EH (cell line): ENCODE results near the gene NUDT6.
"Not testable (repeated sequence)": the region's sequence is repeated elsewhere in the genome, so short reads cannot be mapped to it uniquely, and the experiment has no call there.

Experiments used
- DNase-seq: peaks from one replicate; pipeline ENCODE4 v3.0.0-alpha.2; 2015; ENCODE audit warnings: low read depth

NUDT6 gene

GRCh38 chr4:122875949-122876348, 46.4 kb downstream of the NUDT6 start:
- no peak for DNase-seq

- DNase-seq, result peak; percentile 90
Observed at GRCh38 chr4:122873821-122874593, 48.4 kb downstream of the NUDT6 start.

GRCh38 chr4:122873146-122873545, 49.3 kb downstream of the NUDT6 start:
- no peak for DNase-seq

- not testable (repeated sequence) for DNase-seq
Observed at GRCh38 chr4:122868235-122868634, 54.2 kb downstream of the NUDT6 start.

GRCh38 chr4:122865425-122865824, 57.0 kb downstream of the NUDT6 start:
- no peak for DNase-seq

GRCh38 chr4:122863639-122864038, 58.8 kb downstream of the NUDT6 start:
- DNase-seq, result no peak

GRCh38 chr4:122861172-122861943, 61.0 kb downstream of the NUDT6 start:
- DNase-seq, result no peak

- no peak for DNase-seq
Observed at GRCh38 chr4:122858705-122859104, 63.7 kb downstream of the NUDT6 start.

- no peak for DNase-seq
Observed at GRCh38 chr4:122857160-122857559, 65.2 kb downstream of the NUDT6 start.

GRCh38 chr4:122855353-122855890, 67.0 kb downstream of the NUDT6 start:
- DNase-seq, result no peak

GRCh38 chr4:122854447-122855352, 67.7 kb downstream of the NUDT6 start:
- DNase-seq, result peak; percentile 54

GRCh38 chr4:122851568-122851967, 70.8 kb downstream of the NUDT6 start:
- DNase-seq, result no peak

- DNase-seq, result not testable (repeated sequence)
Observed at GRCh38 chr4:122849789-122850188, 72.6 kb downstream of the NUDT6 start.

GRCh38 chr4:122847931-122848330, 74.5 kb downstream of the NUDT6 start:
- no peak for DNase-seq

- no peak for DNase-seq
Observed at GRCh38 chr4:122845760-122846159, 76.6 kb downstream of the NUDT6 start.

GRCh38 chr4:122845066-122845465, 77.3 kb downstream of the NUDT6 start:
- no peak for DNase-seq

- not testable (repeated sequence) for DNase-seq
Observed at GRCh38 chr4:122844391-122844790, 78.0 kb downstream of the NUDT6 start.

GRCh38 chr4:122842984-122843531, 79.3 kb downstream of the NUDT6 start:
- peak; percentile 66 for DNase-seq
